ENCODE data around the gene VMP1. TPM values are rescaled to one million over a fixed set of nuclear protein-coding genes. Genes with fewer than 3 reads are reported as not detected.
A peak's percentile ranks its signal among the peaks of the same experiment; 100 is the strongest.
"Not testable (repeated sequence)": the region's sequence is repeated elsewhere in the genome, so short reads cannot be mapped to it uniquely, and the experiment has no call there.

Gene VMP1
- total and polyA plus RNA-seq, 5 experiments from 2014 or later = 39.8 to 65.1 (median 57.1) TPM

DNA sequence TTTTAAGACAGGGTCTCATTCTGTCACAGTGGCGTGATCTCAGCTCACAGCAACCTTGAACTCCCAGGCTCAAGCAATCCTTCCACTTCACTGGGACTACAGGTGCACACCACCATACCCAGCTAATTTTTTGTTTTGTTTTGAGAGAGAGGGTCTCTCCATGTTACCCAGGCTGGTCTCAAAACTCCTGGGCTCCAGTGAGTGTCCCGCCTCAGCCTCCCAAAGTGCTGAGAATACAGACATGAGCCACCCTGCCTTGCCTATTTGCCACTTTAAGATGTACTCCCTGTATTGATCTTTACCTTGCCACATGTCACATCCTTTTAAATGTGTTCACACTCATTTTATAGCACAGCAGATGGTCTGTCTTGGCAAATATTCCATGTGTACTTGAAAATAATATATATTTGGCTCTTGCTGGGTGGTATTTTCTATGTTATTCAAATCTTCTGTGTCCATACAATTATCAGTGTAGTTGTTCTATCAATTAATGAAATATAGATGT, 50.5 kb downstream of the VMP1 start:
- Mint-ChIP-seq H3K4me3 (no peak overlapping the region), H3K4me1 (peaks cover 0 to 51% (median 8%) of the 10 kb centered on the region in 4 donors), H3K27ac (peak overlapping the region in 1 of 10 donors; percentile 81), H3K36me3 (peaks cover 11 to 56% (median 24%) of the 10 kb centered on the region in 3 donors), H3K9me3 (peaks cover 0 to 7% (median 3%) of the 10 kb centered on the region in 9 donors), H3K27me3 (no peaks in the 10 kb centered on the region)
- no peak for ATAC-seq
- POLR2A ChIA-PET = interaction anchor here (0.6 kb wide), 1 partner anchor 207 kb away, joined by 3 read pairs; no protein-coding TSS in a partner anchor
- no peak for DNase-seq

DNA sequence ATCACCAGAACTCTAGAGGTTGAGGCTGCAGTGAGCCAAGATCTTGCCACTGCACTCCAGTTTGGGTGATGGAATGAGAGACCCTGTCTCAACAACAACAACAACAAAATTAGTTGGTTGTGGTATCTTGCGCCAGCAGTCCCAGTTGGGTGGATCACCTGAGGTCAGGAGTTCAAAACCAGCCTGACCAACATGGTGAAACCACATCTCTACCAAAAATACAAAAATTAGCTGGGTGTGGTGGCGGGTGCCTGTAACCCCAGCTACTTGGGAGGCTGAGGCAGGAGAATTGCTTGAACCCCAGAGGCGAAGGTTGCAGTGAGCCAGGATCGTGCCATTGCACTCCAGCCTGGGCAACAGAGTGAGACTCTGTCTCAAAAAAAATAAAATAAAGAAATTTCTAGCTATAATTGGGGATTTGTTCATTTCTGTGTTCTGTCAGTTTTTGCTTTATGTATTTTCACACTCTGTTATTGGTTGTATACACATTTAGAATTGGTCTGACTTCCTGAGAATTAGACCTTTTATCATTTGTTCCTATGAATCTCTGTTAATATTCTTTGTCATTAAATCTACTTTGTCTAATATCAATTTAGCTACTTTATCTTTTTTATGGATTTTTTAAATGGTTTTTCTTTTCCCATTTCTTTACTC, 51.7 kb downstream of the VMP1 start:
- POLR2A ChIA-PET, H3K4me3 Mint-ChIP-seq, DNase-seq, ATAC-seq, H3K27me3 Mint-ChIP-seq, H3K9me3 Mint-ChIP-seq: not testable (repeated sequence)
- Mint-ChIP-seq H3K4me1 (peaks cover 0 to 44% (median 8%) of the 10 kb centered on the region in 4 donors), H3K36me3 (peaks cover 11 to 57% (median 24%) of the 10 kb centered on the region in 3 donors), H3K27ac (peak overlapping the region in 2 of 10 donors; percentile 8 to 41)

DNA sequence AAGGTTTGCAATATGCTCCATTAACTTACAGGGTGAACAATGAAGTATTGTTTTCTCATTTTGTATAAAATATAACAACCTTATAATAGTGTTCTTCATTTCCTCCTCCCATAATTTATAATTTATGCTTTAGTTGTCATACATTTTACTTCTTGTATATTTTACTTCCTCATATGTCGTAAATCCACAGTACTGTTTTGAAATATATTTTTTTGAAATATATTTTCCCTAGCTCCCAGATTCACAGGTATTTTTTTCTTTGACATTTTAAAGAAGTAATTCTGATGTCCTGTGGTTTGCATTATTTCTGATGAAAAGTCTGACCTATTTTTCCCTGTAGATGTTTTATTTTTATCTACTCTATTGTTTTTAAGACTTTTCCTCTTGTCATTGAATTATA, 52.7 kb downstream of the VMP1 start:
- POLR2A ChIA-PET = interaction anchor here (0.6 kb wide), 1 partner anchor 100 kb away, joined by 5 read pairs; no protein-coding TSS in a partner anchor
- peaks cover 0 to 7% (median 3%) of the 10 kb centered on the region in 9 donors for H3K9me3 Mint-ChIP-seq
- no peak overlapping the region for H3K4me3 Mint-ChIP-seq
- DNase-seq (no peak), ATAC-seq (no peak)
- peak overlapping the region in 1 of 10 donors; percentile 41 for H3K27ac Mint-ChIP-seq
- H3K4me1 Mint-ChIP-seq = peaks cover 0 to 35% (median under 1%) of the 10 kb centered on the region in 4 donors
- peaks cover 11 to 58% (median 28%) of the 10 kb centered on the region in 3 donors for H3K36me3 Mint-ChIP-seq
- H3K27me3 Mint-ChIP-seq = no peaks in the 10 kb centered on the region

DNA sequence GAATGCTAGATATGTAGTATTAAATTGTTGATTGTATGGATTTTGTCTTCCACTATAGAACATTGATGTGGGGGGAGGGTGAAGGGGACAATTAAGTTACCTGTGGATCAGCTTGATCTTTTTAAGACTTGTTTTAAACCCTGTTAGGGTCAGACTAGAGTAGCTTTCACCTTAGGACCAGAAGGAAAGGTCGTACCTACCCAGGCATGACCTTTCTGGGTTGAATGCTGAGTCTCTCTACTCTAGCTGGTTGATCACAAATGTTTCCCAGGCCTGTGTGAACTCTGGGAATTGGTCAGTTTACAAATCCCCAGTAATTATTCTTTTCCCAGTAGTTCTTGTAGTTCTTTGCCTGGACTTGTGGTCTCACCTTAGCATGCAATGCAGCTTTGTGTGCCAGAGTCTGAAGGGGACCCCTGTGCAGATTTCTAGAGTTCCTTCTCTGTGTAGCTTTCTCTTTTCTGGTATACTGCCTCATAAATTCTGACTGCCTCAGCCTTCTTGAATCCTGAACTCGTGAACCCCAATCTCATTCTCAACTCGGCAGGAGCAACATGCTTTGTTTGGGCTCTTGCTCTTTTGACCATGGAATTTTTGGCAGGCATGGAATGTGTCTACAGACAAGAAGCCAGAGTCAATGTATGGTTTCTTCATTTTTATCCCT, 54.1 kb downstream of the VMP1 start:
- Mint-ChIP-seq H3K9me3 (peaks cover 0 to 7% (median 3%) of the 10 kb centered on the region in 9 donors), H3K27ac (peak overlapping the region in 3 of 10 donors; percentile 51 to 84 (median 72)), H3K36me3 (peaks cover 11 to 56% (median 31%) of the 10 kb centered on the region in 3 donors), H3K27me3 (no peaks in the 10 kb centered on the region), H3K4me3 (peak overlapping the region in 1 of 10 donors; percentile 46), H3K4me1 (peaks cover 0 to 25% (median 0%) of the 10 kb centered on the region in 4 donors)
- DNase-seq (no peak), ATAC-seq (no peak)
- POLR2A ChIA-PET = no interaction called here

DNA sequence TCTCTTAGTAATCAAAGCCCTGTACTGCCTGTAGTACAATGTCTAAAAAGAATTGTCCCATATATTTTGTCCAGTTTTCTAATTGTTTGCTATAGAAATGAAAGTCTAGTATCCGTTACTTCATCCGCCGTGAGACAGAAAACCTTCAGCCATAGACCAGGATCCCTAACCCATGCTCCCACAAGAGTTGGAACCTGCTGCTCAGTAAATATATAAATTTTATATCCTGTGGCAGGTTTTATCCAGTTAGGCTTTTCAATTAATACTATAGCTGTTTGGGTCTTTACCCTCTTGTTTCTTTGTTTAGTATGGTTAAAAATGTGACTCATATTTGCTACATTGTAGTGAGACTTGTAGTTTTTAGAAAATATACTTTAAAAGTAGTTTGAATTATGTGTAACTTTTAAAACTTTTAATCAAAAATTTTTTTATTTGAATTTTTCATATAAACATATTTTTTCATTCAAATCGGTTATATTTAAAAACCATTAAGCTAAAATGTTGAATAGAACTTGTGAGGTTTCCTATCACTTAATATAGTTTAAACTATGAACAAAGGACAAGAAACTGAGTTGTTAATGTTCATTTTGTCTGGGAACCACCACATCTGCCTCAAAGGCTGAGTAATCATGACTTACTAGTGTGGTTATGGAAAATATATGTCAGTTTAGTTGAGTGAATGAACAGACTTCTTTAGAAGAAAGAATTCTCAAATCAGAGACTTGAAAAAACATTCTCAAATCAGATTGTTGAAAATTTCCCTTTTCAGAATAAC, 54.8 kb downstream of the VMP1 start:
- Mint-ChIP-seq H3K4me1 (peaks cover 0 to 23% (median 0%) of the 10 kb centered on the region in 4 donors), H3K36me3 (peaks cover 11 to 58% (median 32%) of the 10 kb centered on the region in 3 donors), H3K4me3 (peak overlapping the region in 1 of 10 donors; percentile 46), H3K27ac (peak overlapping the region in 3 of 10 donors; percentile 51 to 84 (median 72)), H3K27me3 (no peaks in the 10 kb centered on the region), H3K9me3 (peaks cover 0 to 7% (median 3%) of the 10 kb centered on the region in 9 donors)
- ATAC-seq = peak in 1 of 2 donors; percentile 42
- DNase-seq = no peak
- POLR2A ChIA-PET = no interaction called here

DNA sequence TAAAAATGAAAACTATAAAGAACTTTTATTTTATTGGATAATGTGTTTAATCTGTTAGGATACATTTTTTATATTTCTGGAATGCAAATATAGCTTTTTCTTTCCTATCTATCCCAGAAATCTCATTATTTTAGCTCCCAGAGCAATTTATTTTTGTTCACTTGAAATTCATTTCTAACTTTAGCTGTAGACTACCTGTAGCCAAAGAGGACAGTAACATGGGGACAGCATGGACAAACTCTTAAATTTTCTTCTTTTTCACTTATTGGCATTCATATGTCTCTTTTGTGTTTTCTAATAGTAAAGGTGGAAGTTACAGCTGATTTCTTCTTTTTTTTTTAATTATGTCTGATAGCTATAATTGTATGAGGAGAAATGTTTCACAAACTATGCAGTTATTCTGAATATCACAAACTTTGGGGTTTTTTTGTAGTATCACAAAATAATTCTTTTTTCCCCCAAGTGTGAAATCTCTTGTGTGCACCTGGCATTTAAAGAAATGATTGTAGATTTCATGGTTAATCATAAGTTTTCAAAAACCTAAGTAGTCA, 55.4 kb downstream of the VMP1 start:
- Mint-ChIP-seq H3K27ac (peak overlapping the region in 2 of 10 donors; percentile 46 to 64), H3K36me3 (peaks cover 11 to 54% (median 32%) of the 10 kb centered on the region in 3 donors), H3K27me3 (no peaks in the 10 kb centered on the region), H3K9me3 (peaks cover 0 to 7% (median 3%) of the 10 kb centered on the region in 9 donors), H3K4me1 (peaks cover 0 to 23% (median 0%) of the 10 kb centered on the region in 4 donors), H3K4me3 (no peak overlapping the region)
- DNase-seq = no peak
- POLR2A ChIA-PET = no interaction called here
- ATAC-seq = no peak

DNA sequence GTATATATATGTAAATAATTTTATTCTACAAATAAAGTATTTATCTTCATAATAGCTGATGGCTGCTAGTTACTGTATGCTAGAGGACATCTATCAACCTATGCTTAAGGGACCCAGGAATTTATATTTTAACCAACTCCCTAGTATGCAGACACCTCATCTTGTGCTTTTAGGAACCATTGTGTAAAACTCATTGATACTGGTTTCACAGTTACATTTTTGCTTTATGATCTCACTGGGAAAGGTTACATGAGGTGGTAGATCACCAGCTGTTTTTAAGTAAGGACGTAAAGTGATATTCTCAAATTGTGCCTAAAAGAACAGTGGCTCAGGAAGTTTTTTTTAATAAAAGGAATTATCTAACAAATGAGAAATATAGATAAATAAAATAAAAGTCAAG, 56.4 kb downstream of the VMP1 start:
- POLR2A ChIA-PET = interaction anchor here (0.8 kb wide), 1 partner anchor 15 kb away, joined by 3 read pairs; no protein-coding TSS in a partner anchor
- H3K36me3 Mint-ChIP-seq = peaks cover 8 to 58% (median 24%) of the 10 kb centered on the region in 3 donors
- H3K27ac Mint-ChIP-seq = peak overlapping the region in 2 of 10 donors; percentile 13 to 31
- peaks cover 0 to 23% (median 1%) of the 10 kb centered on the region in 4 donors for H3K4me1 Mint-ChIP-seq
- no peak overlapping the region for H3K4me3 Mint-ChIP-seq
- ATAC-seq = no peak
- H3K27me3 Mint-ChIP-seq = no peaks in the 10 kb centered on the region
- no peak for DNase-seq
- peaks cover 0 to 5% (median 3%) of the 10 kb centered on the region in 9 donors for H3K9me3 Mint-ChIP-seq

DNA sequence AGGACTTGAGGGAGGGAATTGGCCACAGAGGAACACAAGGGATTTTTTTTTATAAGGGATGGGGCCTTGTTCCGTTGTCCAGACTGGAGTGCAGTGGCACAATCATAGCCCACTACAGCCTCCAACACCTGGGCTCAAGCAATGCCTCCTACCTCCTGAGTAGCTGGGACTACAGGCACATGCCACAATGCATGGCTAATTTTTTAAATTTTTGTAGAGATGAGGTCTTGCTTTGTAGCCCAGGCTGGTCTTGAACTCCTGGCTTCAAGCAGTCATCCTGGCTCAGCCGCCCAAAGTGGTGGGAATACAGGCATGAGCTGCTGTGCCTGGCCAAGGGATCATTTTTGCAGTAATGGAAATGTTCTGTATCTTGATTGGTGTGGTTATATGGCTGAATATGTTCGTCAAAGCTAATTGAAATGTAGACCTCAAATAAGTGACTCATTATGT, 56.9 kb downstream of the VMP1 start:
- ATAC-seq = no peak

DNA sequence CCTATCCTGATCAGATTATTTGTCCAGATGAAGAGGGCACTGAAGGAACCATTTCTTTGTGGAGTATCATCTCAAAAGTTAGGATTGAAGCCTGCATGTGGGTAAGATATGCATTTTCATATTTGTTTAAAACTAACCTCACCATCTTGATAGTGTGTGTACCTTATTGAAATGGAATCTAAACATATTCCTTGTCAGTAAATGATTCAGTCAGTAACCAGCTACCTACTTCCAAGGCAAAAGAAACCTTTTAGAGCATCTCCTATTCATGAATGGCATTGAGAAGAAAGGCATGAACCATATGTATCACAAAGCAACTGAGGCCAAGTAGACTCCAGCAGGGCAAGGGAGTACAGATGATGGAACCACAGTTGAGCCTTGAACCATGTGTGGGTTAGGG, 57.6 kb downstream of the VMP1 start:
- Mint-ChIP-seq H3K27ac (peak overlapping the region in 2 of 10 donors; percentile 43 to 51), H3K36me3 (peaks cover under 1 to 54% (median 14%) of the 10 kb centered on the region in 3 donors)

More for the DNA sequence above, 56.9 kb downstream of the VMP1 start:
- POLR2A ChIA-PET = interaction anchor here (0.8 kb wide), 1 partner anchor 15 kb away, joined by 3 read pairs; no protein-coding TSS in a partner anchor
- H3K4me3 Mint-ChIP-seq = no peak overlapping the region
- H3K27me3 Mint-ChIP-seq = no peaks in the 10 kb centered on the region
- peak overlapping the region in 2 of 10 donors; percentile 13 to 31 for H3K27ac Mint-ChIP-seq
- H3K4me1 Mint-ChIP-seq = peaks cover 0 to 23% (median 1%) of the 10 kb centered on the region in 4 donors
- DNase-seq = no peak
- peaks cover 8 to 58% (median 20%) of the 10 kb centered on the region in 3 donors for H3K36me3 Mint-ChIP-seq
- H3K9me3 Mint-ChIP-seq = peaks cover 0 to 5% (median 3%) of the 10 kb centered on the region in 9 donors

DNA sequence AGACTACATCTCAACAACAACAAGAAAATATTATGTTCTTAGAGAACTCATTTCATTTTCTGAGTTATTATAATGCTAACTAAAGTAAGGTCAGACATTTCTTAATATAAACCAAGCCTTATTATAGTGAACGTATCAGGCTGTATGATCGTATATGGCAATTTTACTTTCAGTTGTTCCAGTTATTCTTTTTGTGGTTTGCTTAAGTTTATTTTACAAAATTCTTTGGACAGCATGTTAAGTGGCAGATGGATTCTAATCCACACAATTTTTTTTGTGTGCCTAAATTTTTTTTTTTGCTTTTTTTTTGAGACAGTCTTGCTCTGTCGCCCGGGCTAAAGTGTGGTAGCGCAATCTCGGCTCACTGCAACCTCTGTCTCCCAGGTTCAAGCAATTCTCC, 59.0 kb downstream of the VMP1 start:
- ATAC-seq (no peak), DNase-seq (no peak)
- Mint-ChIP-seq H3K27ac (no peak overlapping the region), H3K9me3 (no peaks in the 10 kb centered on the region), H3K4me3 (no peak overlapping the region), H3K27me3 (no peaks in the 10 kb centered on the region), H3K4me1 (peaks cover 0 to 21% (median 1%) of the 10 kb centered on the region in 4 donors), H3K36me3 (peaks cover 0 to 47% (median 13%) of the 10 kb centered on the region in 3 donors)
- POLR2A ChIA-PET = no interaction called here

More for the DNA sequence above, 57.6 kb downstream of the VMP1 start:
- POLR2A ChIA-PET = no interaction called here
- no peaks in the 10 kb centered on the region for H3K27me3 Mint-ChIP-seq
- no peak overlapping the region for H3K4me3 Mint-ChIP-seq
- no peak for ATAC-seq
- no peak for DNase-seq
- H3K4me1 Mint-ChIP-seq = peaks cover 0 to 24% (median 1%) of the 10 kb centered on the region in 4 donors
- no peaks in the 10 kb centered on the region for H3K9me3 Mint-ChIP-seq

DNA sequence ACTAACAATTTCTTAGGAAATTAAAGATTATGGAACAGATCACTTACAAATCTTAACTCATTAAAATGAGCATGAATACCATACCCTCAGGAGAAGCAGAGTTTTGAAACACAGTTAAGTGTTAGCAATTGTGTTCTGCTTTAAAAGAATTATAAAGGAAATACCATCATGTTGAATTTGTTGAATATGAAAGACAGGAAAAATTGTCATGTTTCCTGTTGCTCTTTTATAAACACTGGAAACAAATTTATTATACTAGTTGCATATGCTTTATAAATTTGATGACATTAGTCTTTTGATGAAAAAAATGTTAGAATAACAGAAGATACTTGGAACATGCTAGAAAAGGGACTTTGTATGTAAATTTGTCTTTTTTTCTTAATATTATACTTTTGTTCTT, 59.7 kb downstream of the VMP1 start:
- Mint-ChIP-seq H3K4me3 (no peak overlapping the region), H3K27ac (no peak overlapping the region), H3K9me3 (no peaks in the 10 kb centered on the region), H3K36me3 (peaks cover 0 to 45% (median 13%) of the 10 kb centered on the region in 3 donors), H3K4me1 (peaks cover 0 to 14% (median 1%) of the 10 kb centered on the region in 4 donors), H3K27me3 (no peaks in the 10 kb centered on the region)
- POLR2A ChIA-PET = no interaction called here
- ATAC-seq (no peak), DNase-seq (no peak)

Measured in naive thymus-derived CD8-positive, alpha-beta T cell (primary cell).